Measurements from ENCODE around the gene GNRHR.

GNRHR gene

DNA sequence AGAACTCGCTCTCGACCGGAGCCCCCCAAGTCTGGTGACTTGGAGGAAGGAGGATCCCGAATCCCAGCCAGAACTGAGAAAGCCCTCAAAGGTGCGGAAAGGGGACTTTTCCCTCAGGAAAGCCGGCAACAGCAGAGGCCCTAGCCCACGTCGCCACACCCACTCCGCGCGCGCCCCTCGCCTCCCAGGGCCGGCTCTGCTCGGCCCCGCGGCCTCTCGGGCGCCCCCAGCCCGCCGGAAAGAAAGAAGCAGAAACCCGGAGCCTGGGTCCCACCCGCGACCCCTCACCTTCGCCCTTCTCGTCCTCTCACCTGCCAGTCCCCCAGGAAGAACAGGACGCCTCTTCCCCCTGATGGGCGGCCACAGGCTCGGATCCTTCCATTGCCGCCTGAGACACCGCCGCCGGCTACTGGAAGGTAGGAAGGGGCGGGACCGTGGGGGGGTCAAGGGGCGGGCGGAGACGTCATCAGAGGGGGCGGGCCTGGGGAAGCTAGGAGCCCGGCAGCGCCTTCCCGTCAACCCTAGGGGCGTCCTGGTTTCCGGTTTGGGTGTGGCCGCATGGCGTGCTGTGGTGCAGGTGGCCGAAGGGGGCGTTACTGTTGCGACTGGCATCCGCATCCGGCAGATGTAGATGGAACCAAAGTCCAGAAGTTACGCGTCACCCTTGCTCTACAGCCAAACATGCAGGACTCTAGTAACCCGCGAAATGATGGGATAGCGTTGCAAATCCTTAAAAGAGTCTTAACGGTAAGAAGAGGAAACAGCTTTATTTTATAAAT lies 53.3 kb downstream of the GNRHR start, which contains the start of gene UBA6:
Gene UBA6, minus strand, starts transcription at position 418 of the 779 bp plus-strand sequence. Its CDS starts 36 bp downstream, at position 382.
- H3K9ac ChIP-seq (ENCODE audit: insufficient read length) = peak within 1 kb of the TSS; percentile 82
- TF ChIP-seq POLR2AphosphoS5 (IDR thresholded peaks at IDR 0.05; ENCODE audit: borderline replicate concordance, low read depth, low read length) (peak; percentile 73), EZH2 (IDR thresholded peaks at IDR 0.05) (no peak)
- H3K36me3 ChIP-seq (ENCODE audit: insufficient read depth, low read length) = peaks cover 10% of the 10 kb centered on the region
- peaks cover 2% of the 10 kb centered on the region; the same call in 1 of the 2 replicates for H3K9me3 ChIP-seq (ENCODE audit: low read depth, low read length)
- peak within 1 kb of the TSS; percentile 95 for H3K4me3 ChIP-seq
- H3K27ac ChIP-seq = 0 out of 2 replicates have a peak within 1 kb of the TSS, but pooled peaks have one; percentile 28
- DNase-seq (ENCODE audit: low read depth, low spot score) = peak; percentile 51

DNA sequence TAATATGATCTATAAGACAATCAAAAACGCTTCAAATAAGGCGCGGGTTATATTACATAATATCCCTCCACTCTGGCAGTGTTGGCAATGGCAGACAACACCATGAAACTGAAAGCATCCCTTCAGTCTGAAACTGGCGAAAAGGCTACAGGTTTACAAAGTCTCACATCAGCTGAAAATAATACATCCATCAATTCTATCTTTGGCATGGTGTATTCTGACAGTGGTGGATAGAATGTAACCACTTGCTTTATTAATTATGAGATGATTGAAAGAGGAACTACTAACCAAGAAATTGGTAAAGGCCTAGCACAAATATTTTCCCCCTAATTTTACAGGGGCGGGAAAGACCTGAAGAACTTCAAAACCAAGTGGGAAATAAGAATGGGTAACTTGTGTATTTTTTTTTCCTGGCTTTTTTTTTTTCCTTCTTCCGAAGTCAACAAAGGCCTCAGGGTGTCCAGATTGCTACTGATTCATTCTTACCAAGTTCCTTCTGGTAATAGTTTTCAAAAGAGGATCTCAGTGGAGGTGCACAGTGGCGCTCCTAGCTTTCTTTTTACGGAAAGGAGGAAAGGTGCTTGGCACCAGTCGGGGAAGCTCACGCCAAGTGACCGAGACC lies 54.0 kb downstream of the GNRHR start:
- Histone ChIP-seq H3K27ac (0 out of 2 replicates have a peak overlapping the region, but pooled peaks have one; percentile 28), H3K36me3 (ENCODE audit: insufficient read depth, low read length) (peaks cover 10% of the 10 kb centered on the region), H3K9me3 (ENCODE audit: low read depth, low read length) (no peaks in the 10 kb centered on the region), H3K4me3 (peak overlapping the region; percentile 95), H3K9ac (ENCODE audit: insufficient read length) (peak overlapping the region; percentile 77)
- TF ChIP-seq EZH2 (IDR thresholded peaks at IDR 0.05) (no peak), POLR2AphosphoS5 (IDR thresholded peaks at IDR 0.05; ENCODE audit: borderline replicate concordance, low read depth, low read length) (no peak), FOXP2 (optimal IDR thresholded peaks at IDR 0.05; ENCODE audit: control extremely low read depth, extremely low read length, insufficient read depth) (no peak)
- DNase-seq (ENCODE audit: low read depth, low spot score) = no peak

DNA sequence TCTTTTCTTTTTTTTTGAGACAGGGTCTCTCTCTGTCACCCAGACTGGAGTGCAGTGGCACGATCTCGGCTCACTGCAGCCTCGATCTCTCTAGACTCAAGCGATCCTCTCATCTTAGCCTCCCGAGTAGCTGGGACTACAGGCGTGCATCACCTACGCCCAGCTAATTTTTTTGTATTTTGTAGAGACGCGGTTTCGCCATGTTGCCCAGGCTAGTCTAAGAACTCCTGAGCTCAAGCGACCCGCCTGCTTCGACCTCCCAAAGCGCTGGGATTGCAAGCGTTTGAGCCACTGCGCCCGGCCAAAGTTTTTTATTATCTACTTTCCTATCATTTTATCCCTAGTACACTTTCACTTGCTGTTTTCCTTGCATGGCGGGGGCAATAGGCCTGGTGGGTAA lies 54.6 kb downstream of the GNRHR start:
- peak overlapping the region; percentile 77 for H3K9ac ChIP-seq (ENCODE audit: insufficient read length)
- H3K9me3 ChIP-seq (ENCODE audit: low read depth, low read length) = no peaks in the 10 kb centered on the region
- peaks cover 14% of the 10 kb centered on the region for H3K36me3 ChIP-seq (ENCODE audit: insufficient read depth, low read length)
- no peak for TF ChIP-seq EZH2 (IDR thresholded peaks at IDR 0.05)
- no peak for TF ChIP-seq FOXP2 (optimal IDR thresholded peaks at IDR 0.05; ENCODE audit: control extremely low read depth, extremely low read length, insufficient read depth)
- no peak for TF ChIP-seq POLR2AphosphoS5 (IDR thresholded peaks at IDR 0.05; ENCODE audit: borderline replicate concordance, low read depth, low read length)
- no peak for DNase-seq (ENCODE audit: low read depth, low spot score)
- H3K4me3 ChIP-seq = peak overlapping the region; percentile 95
- no peak overlapping the region for H3K27ac ChIP-seq

DNA sequence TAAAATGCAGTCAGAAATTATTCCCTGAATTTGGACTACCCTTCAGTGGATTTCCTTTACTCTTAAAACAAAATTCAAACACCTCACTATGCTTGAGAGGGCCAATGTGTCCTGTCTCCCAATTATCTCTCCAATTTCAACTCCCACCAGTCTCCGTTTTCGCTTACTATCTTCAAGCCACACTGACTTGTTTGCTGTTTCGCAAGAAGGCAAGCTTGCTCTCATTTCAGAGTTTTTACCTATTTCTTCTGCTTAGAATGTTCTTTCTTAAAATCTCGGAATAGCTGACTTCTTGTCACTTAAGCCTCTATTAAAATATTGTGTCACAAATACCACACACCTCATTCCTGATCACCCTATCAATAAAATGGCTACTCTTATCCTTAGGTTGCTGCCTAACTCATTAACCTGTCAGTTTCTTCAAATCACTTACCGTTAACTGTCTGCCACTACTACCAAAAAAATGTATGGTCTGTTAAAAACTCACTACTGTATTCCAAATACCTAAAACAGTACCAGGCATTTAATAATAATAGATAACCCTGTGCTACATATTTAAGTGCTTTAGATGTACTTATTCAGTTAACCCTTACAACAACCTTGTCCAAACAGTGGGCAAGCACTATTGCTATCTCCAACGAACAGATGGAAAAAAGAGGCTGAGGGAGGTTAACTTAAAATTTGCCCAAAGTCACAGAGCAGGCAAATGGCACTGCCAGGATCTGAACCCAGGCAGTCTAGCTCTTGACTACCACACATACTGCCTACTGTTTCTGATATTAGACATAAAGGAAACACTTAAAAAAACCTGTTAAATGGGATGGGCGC lies 56.1 kb downstream of the GNRHR start:
- H3K9ac ChIP-seq (ENCODE audit: insufficient read length) = no peak overlapping the region
- peaks cover 12% of the 10 kb centered on the region for H3K36me3 ChIP-seq (ENCODE audit: insufficient read depth, low read length)

DNA sequence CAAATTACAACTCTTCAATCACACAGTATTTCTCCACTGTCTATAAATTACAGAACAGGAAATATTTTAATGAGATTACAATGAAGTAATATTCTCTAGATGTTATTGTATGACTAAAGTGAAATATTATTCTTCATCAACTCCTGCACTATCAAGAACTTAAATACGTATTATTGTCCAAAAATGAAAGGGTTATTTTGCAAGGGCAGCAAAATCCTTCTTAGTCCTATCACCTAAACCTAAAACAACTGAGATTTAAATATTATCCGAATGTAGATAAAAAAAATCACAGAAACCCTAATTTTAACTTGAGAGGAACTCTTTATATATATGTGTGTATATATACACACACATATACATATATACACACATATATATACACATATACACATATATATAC lies 58.1 kb downstream of the GNRHR start:
- no peak for TF ChIP-seq FOXP2 (optimal IDR thresholded peaks at IDR 0.05; ENCODE audit: control extremely low read depth, extremely low read length, insufficient read depth)
- no peak for TF ChIP-seq POLR2AphosphoS5 (IDR thresholded peaks at IDR 0.05; ENCODE audit: borderline replicate concordance, low read depth, low read length)
- no peak for TF ChIP-seq EZH2 (IDR thresholded peaks at IDR 0.05)

More for the DNA sequence above, 56.1 kb downstream of the GNRHR start:
- TF ChIP-seq FOXP2 (optimal IDR thresholded peaks at IDR 0.05; ENCODE audit: control extremely low read depth, extremely low read length, insufficient read depth) (no peak), POLR2AphosphoS5 (IDR thresholded peaks at IDR 0.05; ENCODE audit: borderline replicate concordance, low read depth, low read length) (no peak), EZH2 (IDR thresholded peaks at IDR 0.05) (no peak)
- Histone ChIP-seq H3K27ac (no peak overlapping the region), H3K9me3 (ENCODE audit: low read depth, low read length) (no peaks in the 10 kb centered on the region), H3K4me3 (no peak overlapping the region)
- no peak for DNase-seq (ENCODE audit: low read depth, low spot score)

DNA sequence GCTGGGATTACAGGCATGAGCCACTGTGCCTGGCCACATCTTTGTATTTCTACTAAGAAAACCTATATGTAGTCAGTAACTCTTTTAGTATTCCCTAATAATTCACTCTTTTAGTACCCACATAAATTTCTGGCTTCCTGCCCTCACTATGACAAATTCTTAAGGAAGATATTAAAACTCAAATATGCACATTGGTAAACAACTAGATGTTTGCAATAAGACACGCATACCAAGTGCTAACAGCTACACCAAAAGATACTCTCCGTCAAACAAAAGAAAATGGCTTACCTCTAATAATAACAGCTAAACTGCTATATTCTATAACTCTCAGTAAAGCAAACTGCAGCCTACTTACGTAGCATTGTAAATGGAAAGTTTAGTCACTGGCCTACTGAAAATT lies 59.5 kb downstream of the GNRHR start:
- no peak for DNase-seq (ENCODE audit: low read depth, low spot score)
- no peak for TF ChIP-seq EZH2 (IDR thresholded peaks at IDR 0.05)
- TF ChIP-seq POLR2AphosphoS5 (IDR thresholded peaks at IDR 0.05; ENCODE audit: borderline replicate concordance, low read depth, low read length) = no peak
- TF ChIP-seq FOXP2 (optimal IDR thresholded peaks at IDR 0.05; ENCODE audit: control extremely low read depth, extremely low read length, insufficient read depth) = no peak
- 0 out of 2 replicates have a peak, but pooled peaks cover 2% of the 10 kb centered on the region for H3K9me3 ChIP-seq (ENCODE audit: low read depth, low read length)
- H3K27ac ChIP-seq = peak overlapping the region; percentile 80
- peaks cover 45% of the 10 kb centered on the region for H3K36me3 ChIP-seq (ENCODE audit: insufficient read depth, low read length)
- no peak overlapping the region for H3K4me3 ChIP-seq
- no peak overlapping the region for H3K9ac ChIP-seq (ENCODE audit: insufficient read length)

More for the DNA sequence above, 58.1 kb downstream of the GNRHR start:
- peaks cover 32% of the 10 kb centered on the region for H3K36me3 ChIP-seq (ENCODE audit: insufficient read depth, low read length)
- peak overlapping the region; percentile 45; the same call in 1 of the 2 replicates for H3K4me3 ChIP-seq
- no peak for DNase-seq (ENCODE audit: low read depth, low spot score)
- H3K9me3 ChIP-seq (ENCODE audit: low read depth, low read length) = 0 out of 2 replicates have a peak, but pooled peaks cover 2% of the 10 kb centered on the region
- H3K27ac ChIP-seq = peak overlapping the region; percentile 80
- no peak overlapping the region for H3K9ac ChIP-seq (ENCODE audit: insufficient read length)

DNA sequence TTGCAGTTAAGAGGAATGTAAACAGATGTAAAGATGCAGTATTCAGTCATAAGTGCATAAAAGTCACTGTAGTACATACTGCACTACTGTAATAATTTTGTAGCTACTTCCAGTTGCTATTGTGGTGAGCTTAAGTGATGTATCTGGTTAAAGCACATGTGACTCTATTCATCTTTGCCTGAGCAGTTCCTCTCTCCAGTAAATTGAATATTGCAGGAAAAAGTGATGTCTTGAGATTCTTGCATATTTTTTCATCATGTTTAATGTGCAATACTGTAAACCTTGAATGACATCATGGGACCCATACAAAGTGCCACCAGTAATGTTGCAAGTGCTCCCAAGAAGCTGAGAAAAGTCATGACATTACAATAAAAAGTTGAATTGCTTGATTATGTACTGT lies 62.9 kb downstream of the GNRHR start:
- H3K27ac ChIP-seq = no peak overlapping the region
- DNase-seq (ENCODE audit: low read depth, low spot score) = no peak
- peaks cover 53% of the 10 kb centered on the region for H3K36me3 ChIP-seq (ENCODE audit: insufficient read depth, low read length)
- no peak overlapping the region for H3K4me3 ChIP-seq
- H3K9ac ChIP-seq (ENCODE audit: insufficient read length) = no peak overlapping the region
- 0 out of 2 replicates have a peak, but pooled peaks cover 2% of the 10 kb centered on the region for H3K9me3 ChIP-seq (ENCODE audit: low read depth, low read length)
- TF ChIP-seq POLR2AphosphoS5 (IDR thresholded peaks at IDR 0.05; ENCODE audit: borderline replicate concordance, low read depth, low read length) (no peak), FOXP2 (optimal IDR thresholded peaks at IDR 0.05; ENCODE audit: control extremely low read depth, extremely low read length, insufficient read depth) (no peak), EZH2 (IDR thresholded peaks at IDR 0.05) (no peak)
